Keratinocyte (primary cell): Measurements from ENCODE around the gene USP14.

Experiments
- EZH2 ChIP-seq: IDR thresholded peaks from one replicate; pipeline ENCODE4 v1.6.1; 2012; ENCODE audit warnings: inconsistent platforms, mild to moderate bottlenecking, low read length, moderate library complexity
- TF ChIP-seq, protein P1 (sequence below), 3 experiments: IDR thresholded peaks in 1 of 3; conservative IDR thresholded peaks in 1 of 3; optimal IDR thresholded peaks in 1 of 3; 2 replicates in 2 of 3; 3 replicates in 1 of 3; pipeline versions ENCODE3 to v1.5.1; 2011; ENCODE audit warnings: low read length in 3 of 3, mild to moderate bottlenecking in 3 of 3, moderate library complexity in 2 of 3, control low read depth in 1 of 3, inconsistent platforms in 1 of 3; ENCODE audit not compliant: insufficient read depth in 2 of 3; ENCODE audit errors: extremely low read depth in 1 of 3

DNA sequence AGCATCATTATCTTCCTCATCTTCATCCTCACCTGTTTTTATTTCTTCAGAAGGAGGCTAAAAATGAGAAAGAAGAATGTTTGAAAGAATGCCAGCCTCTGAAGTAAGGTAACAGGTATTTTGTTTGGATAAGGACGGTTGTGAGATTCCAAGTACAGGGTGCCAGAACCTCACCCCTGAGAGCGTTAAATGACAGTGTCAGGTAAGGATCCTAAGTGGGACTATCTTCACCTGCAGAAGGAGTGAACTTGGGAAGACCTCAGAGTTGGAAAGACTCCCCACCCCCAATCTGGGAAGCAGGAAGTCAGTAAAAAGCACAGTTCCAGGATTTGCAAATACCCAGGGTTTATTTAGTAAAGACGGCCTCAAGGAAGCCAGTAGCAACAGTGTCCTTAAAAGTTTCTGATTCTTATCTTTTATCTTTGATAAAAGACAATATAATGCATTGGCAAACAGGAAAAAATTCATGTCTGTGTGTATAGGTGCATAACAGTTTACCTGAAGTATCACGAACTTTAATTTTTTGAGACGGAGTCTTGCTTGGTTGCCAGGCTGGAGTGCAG is 57.2 kb downstream of the USP14 start:
- TF ChIP-seq, protein P1, sequence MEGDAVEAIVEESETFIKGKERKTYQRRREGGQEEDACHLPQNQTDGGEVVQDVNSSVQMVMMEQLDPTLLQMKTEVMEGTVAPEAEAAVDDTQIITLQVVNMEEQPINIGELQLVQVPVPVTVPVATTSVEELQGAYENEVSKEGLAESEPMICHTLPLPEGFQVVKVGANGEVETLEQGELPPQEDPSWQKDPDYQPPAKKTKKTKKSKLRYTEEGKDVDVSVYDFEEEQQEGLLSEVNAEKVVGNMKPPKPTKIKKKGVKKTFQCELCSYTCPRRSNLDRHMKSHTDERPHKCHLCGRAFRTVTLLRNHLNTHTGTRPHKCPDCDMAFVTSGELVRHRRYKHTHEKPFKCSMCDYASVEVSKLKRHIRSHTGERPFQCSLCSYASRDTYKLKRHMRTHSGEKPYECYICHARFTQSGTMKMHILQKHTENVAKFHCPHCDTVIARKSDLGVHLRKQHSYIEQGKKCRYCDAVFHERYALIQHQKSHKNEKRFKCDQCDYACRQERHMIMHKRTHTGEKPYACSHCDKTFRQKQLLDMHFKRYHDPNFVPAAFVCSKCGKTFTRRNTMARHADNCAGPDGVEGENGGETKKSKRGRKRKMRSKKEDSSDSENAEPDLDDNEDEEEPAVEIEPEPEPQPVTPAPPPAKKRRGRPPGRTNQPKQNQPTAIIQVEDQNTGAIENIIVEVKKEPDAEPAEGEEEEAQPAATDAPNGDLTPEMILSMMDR (optimal IDR thresholded peaks at IDR 0.05 in 1 of 3, IDR thresholded peaks at IDR 0.05 in 1 of 3, conservative IDR thresholded peaks at IDR 0.05 in 1 of 3; ENCODE audit: extremely low read depth in 1 of 3, insufficient read depth in 2 of 3, low read length in 3 of 3), result no peak
- TF ChIP-seq EZH2, result no peak
